SK-N-SH treated with all-trans-retinoic acid at 6 μM for 48 hours (cell line): ENCODE data around the gene NKAIN1.
"Not testable (repeated sequence)": the region's sequence is repeated elsewhere in the genome, so short reads cannot be mapped to it uniquely, and the experiment has no call there.

Experiments used
- ARNTL ChIP-seq: fragments of 450-650 bp; formaldehyde crosslinking; IDR thresholded peaks from 2 replicates; pipeline ENCODE4 v1.5.0; 2020; ENCODE audit warnings: low read depth, mild to moderate bottlenecking, moderate library complexity, borderline replicate concordance
- BACH2 ChIP-seq: fragments of 250-450 bp; sonication (Bioruptor Pico); IDR thresholded peaks from 2 replicates; pipeline ENCODE4 v1.9.0; 2021; ENCODE audit warnings: mild to moderate bottlenecking, borderline replicate concordance
- GLIS3 ChIP-seq: fragments of 250-450 bp; sonication (Bioruptor Pico); IDR thresholded peaks from 2 replicates; pipeline ENCODE4 v1.5.0; 2020; ENCODE audit warnings: mild to moderate bottlenecking, moderate library complexity
- ISL1 ChIP-seq: fragments of 250-450 bp; sonication (Bioruptor Pico); IDR thresholded peaks from 2 replicates; pipeline ENCODE4 v2.1.2; 2022; ENCODE audit warnings: mild to moderate bottlenecking, moderate library complexity
- OSR1 ChIP-seq: fragments of 250-450 bp; sonication (Bioruptor Pico); IDR thresholded peaks from 2 replicates; pipeline ENCODE4 v1.8.0; 2022; ENCODE audit warnings: moderate library complexity, mild to moderate bottlenecking, inconsistent platforms
- RARB ChIP-seq: fragments of 250-450 bp; sonication (Bioruptor Pico); IDR thresholded peaks from 2 replicates; pipeline ENCODE4 v1.8.0; 2021; ENCODE audit warnings: mild to moderate bottlenecking, moderate library complexity
- SNAI2 ChIP-seq: fragments of 250-450 bp; sonication (Bioruptor Pico); IDR thresholded peaks from 2 replicates; pipeline ENCODE4 v1.5.0; 2020; ENCODE audit warnings: mild to moderate bottlenecking, moderate library complexity
- ZFP3 ChIP-seq: fragments of 250-450 bp; sonication (Bioruptor Pico); IDR thresholded peaks from 2 replicates; pipeline ENCODE4 v1.5.0; 2020; ENCODE audit warnings: mild to moderate bottlenecking, moderate library complexity
- ZFP30 ChIP-seq: fragments of 450-650 bp; formaldehyde crosslinking; IDR thresholded peaks from 2 replicates; pipeline ENCODE4 v1.5.0; 2022; ENCODE audit warnings: mild to moderate bottlenecking, moderate library complexity
- ZNF565 ChIP-seq: fragments of 450-650 bp; formaldehyde crosslinking; conservative IDR thresholded peaks from 2 replicates; pipeline ENCODE4 v1.5.0; 2020; ENCODE audit warnings: low read depth, mild to moderate bottlenecking, moderate library complexity
- ZNF70 ChIP-seq: fragments of 450-650 bp; formaldehyde crosslinking; IDR thresholded peaks from 2 replicates; pipeline ENCODE4 v1.5.0; 2020; ENCODE audit warnings: mild to moderate bottlenecking, moderate library complexity
- TF ChIP-seq, protein P1 (sequence below): fragments of 250-450 bp; sonication (Bioruptor Pico); IDR thresholded peaks from 2 replicates; pipeline ENCODE4 v1.8.0; 2020; ENCODE audit warnings: mild to moderate bottlenecking, moderate library complexity, borderline replicate concordance
- TF ChIP-seq, protein P2 (sequence below): fragments of 250-450 bp; sonication (Bioruptor Pico); IDR thresholded peaks from 2 replicates; pipeline ENCODE4 v1.5.1; 2020; ENCODE audit warnings: low read depth, mild to moderate bottlenecking, moderate library complexity
- TF ChIP-seq, protein P3 (sequence below): fragments of 250-450 bp; sonication (Bioruptor Pico); IDR thresholded peaks from 2 replicates; pipeline ENCODE4 v1.5.1; 2021; ENCODE audit warnings: mild to moderate bottlenecking, moderate library complexity

GRCh38 chr1:31287791-31288190 lies 48.1 kb upstream of the NKAIN1 start:
- TF ChIP-seq RARB; ZFP30 (CRISPR knock-in tag); ISL1 (CRISPR knock-in tag); ARNTL; ZNF565; BACH2 (CRISPR knock-in tag); ZFP3 (CRISPR knock-in tag); ZNF70 (CRISPR knock-in tag); OSR1 (CRISPR knock-in tag); GLIS3 (CRISPR knock-in tag); SNAI2: not testable (repeated sequence)
- TF ChIP-seq, protein P1, sequence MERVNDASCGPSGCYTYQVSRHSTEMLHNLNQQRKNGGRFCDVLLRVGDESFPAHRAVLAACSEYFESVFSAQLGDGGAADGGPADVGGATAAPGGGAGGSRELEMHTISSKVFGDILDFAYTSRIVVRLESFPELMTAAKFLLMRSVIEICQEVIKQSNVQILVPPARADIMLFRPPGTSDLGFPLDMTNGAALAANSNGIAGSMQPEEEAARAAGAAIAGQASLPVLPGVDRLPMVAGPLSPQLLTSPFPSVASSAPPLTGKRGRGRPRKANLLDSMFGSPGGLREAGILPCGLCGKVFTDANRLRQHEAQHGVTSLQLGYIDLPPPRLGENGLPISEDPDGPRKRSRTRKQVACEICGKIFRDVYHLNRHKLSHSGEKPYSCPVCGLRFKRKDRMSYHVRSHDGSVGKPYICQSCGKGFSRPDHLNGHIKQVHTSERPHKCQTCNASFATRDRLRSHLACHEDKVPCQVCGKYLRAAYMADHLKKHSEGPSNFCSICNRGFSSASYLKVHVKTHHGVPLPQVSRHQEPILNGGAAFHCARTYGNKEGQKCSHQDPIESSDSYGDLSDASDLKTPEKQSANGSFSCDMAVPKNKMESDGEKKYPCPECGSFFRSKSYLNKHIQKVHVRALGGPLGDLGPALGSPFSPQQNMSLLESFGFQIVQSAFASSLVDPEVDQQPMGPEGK (CRISPR knock-in tag) = not testable (repeated sequence)
- TF ChIP-seq, protein P2, sequence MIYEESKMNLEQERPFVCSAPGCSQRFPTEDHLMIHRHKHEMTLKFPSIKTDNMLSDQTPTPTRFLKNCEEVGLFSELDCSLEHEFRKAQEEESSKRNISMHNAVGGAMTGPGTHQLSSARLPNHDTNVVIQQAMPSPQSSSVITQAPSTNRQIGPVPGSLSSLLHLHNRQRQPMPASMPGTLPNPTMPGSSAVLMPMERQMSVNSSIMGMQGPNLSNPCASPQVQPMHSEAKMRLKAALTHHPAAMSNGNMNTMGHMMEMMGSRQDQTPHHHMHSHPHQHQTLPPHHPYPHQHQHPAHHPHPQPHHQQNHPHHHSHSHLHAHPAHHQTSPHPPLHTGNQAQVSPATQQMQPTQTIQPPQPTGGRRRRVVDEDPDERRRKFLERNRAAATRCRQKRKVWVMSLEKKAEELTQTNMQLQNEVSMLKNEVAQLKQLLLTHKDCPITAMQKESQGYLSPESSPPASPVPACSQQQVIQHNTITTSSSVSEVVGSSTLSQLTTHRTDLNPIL (CRISPR knock-in tag) = not testable (repeated sequence)
- TF ChIP-seq, protein P3, sequence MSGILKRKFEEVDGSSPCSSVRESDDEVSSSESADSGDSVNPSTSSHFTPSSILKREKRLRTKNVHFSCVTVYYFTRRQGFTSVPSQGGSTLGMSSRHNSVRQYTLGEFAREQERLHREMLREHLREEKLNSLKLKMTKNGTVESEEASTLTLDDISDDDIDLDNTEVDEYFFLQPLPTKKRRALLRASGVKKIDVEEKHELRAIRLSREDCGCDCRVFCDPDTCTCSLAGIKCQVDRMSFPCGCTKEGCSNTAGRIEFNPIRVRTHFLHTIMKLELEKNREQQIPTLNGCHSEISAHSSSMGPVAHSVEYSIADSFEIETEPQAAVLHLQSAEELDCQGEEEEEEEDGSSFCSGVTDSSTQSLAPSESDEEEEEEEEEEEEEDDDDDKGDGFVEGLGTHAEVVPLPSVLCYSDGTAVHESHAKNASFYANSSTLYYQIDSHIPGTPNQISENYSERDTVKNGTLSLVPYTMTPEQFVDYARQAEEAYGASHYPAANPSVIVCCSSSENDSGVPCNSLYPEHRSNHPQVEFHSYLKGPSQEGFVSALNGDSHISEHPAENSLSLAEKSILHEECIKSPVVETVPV (CRISPR knock-in tag) = not testable (repeated sequence)
